Measurements from ENCODE around the gene DPP6. TPM values are rescaled to one million over a fixed set of nuclear protein-coding genes. Genes with fewer than 3 reads are reported as not detected.

Gene DPP6
- total RNA-seq, 1 experiment from 2014 or later = not detected

- DNase-seq (ENCODE audit: low spot score) = no peak
These were observed 428.6 kb downstream of the DPP6 start for GRCh38 chr7:154480817-154481216.

GRCh38 chr7:154482863-154483262, 430.7 kb downstream of the DPP6 start:
- CTCF ChIA-PET = no interaction called here

More at GRCh38 chr7:154480817-154481216, 428.6 kb downstream of the DPP6 start:
- BruUV-seq (replicated peaks) = no TSS peak
- no peak overlapping the region for H3K27ac ChIP-seq (ENCODE audit: low read depth, low read length, poor library complexity, severe bottlenecking)
- ChIA-PET POLR2A (ENCODE audit: low non-redundant PET) (no interaction called here), CTCF (no interaction called here)
- H3K27me3 ChIP-seq (replicated peaks; ENCODE audit: insufficient read depth, low read depth, low read length, poor library complexity) = no peaks in the 10 kb centered on the region
- no peaks in the 10 kb centered on the region for H3K9me3 ChIP-seq (ENCODE audit: low read depth, low read length, poor library complexity, severe bottlenecking)
- no peaks in the 10 kb centered on the region for H3K36me3 ChIP-seq (ENCODE audit: insufficient read depth, low read length, poor library complexity, severe bottlenecking)
- no peaks in the 10 kb centered on the region for H3K4me1 ChIP-seq (ENCODE audit: insufficient read depth, low read length, poor library complexity, severe bottlenecking)
- no peak for TF ChIP-seq CTCF (conservative IDR thresholded peaks at IDR 0.05; ENCODE audit: low read depth, low read length)
- no peak for TF ChIP-seq EZH2 (IDR thresholded peaks at IDR 0.05; ENCODE audit: borderline replicate concordance, low read depth, low read length, poor library complexity, severe bottlenecking)
- intact Hi-C loops (cut with micrococcal nuclease; ENCODE audit: unreplicated experiment) = no loop called here
- H3K4me3 ChIP-seq (ENCODE audit: low read depth, low read length, poor library complexity, severe bottlenecking) = no peak overlapping the region

GRCh38 chr7:154484406-154484805, 432.2 kb downstream of the DPP6 start:
- TF ChIP-seq EZH2 (IDR thresholded peaks at IDR 0.05; ENCODE audit: borderline replicate concordance, low read depth, low read length, poor library complexity, severe bottlenecking) = no peak
- no peak for TF ChIP-seq CTCF (conservative IDR thresholded peaks at IDR 0.05; ENCODE audit: low read depth, low read length)
- no peaks in the 10 kb centered on the region for H3K4me1 ChIP-seq (ENCODE audit: insufficient read depth, low read length, poor library complexity, severe bottlenecking)
- CTCF ChIA-PET = no interaction called here
- no peak overlapping the region for H3K4me3 ChIP-seq (ENCODE audit: low read depth, low read length, poor library complexity, severe bottlenecking)
- H3K27ac ChIP-seq (ENCODE audit: low read depth, low read length, poor library complexity, severe bottlenecking) = no peak overlapping the region
- no peaks in the 10 kb centered on the region for H3K27me3 ChIP-seq (replicated peaks; ENCODE audit: insufficient read depth, low read depth, low read length, poor library complexity)
- no TSS peak for BruUV-seq (replicated peaks)
- POLR2A ChIA-PET (ENCODE audit: low non-redundant PET) = no interaction called here
- intact Hi-C loops (cut with micrococcal nuclease; ENCODE audit: unreplicated experiment) = no loop called here
- no peak for DNase-seq (ENCODE audit: low spot score)
- H3K36me3 ChIP-seq (ENCODE audit: insufficient read depth, low read length, poor library complexity, severe bottlenecking) = no peaks in the 10 kb centered on the region
- H3K9me3 ChIP-seq (ENCODE audit: low read depth, low read length, poor library complexity, severe bottlenecking) = no peaks in the 10 kb centered on the region

More at GRCh38 chr7:154482863-154483262, 430.7 kb downstream of the DPP6 start:
- Histone ChIP-seq H3K27ac (ENCODE audit: low read depth, low read length, poor library complexity, severe bottlenecking) (no peak overlapping the region), H3K27me3 (replicated peaks; ENCODE audit: insufficient read depth, low read depth, low read length, poor library complexity) (no peaks in the 10 kb centered on the region), H3K9me3 (ENCODE audit: low read depth, low read length, poor library complexity, severe bottlenecking) (no peaks in the 10 kb centered on the region), H3K4me1 (ENCODE audit: insufficient read depth, low read length, poor library complexity, severe bottlenecking) (no peaks in the 10 kb centered on the region), H3K36me3 (ENCODE audit: insufficient read depth, low read length, poor library complexity, severe bottlenecking) (no peaks in the 10 kb centered on the region), H3K4me3 (ENCODE audit: low read depth, low read length, poor library complexity, severe bottlenecking) (no peak overlapping the region)
- BruUV-seq (replicated peaks) = no TSS peak
- intact Hi-C loops (cut with micrococcal nuclease; ENCODE audit: unreplicated experiment) = no loop called here
- TF ChIP-seq EZH2 (IDR thresholded peaks at IDR 0.05; ENCODE audit: borderline replicate concordance, low read depth, low read length, poor library complexity, severe bottlenecking) = no peak
- no peak for TF ChIP-seq CTCF (conservative IDR thresholded peaks at IDR 0.05; ENCODE audit: low read depth, low read length)
- POLR2A ChIA-PET (ENCODE audit: low non-redundant PET) = no interaction called here
- DNase-seq (ENCODE audit: low spot score) = no peak

All from A673 (cell line).